GM21381 (cell line): ENCODE measurements around the gene RAX.
"Not testable (repeated sequence)": the region's sequence is repeated elsewhere in the genome, so short reads cannot be mapped to it uniquely, and the experiment has no call there.

Experiments
- ATAC-seq: cut with Tn5 transposase; IDR thresholded peaks from one replicate; pipeline ENCODE4 v1.9.1; 2021; ENCODE audit warnings: mild to moderate bottlenecking, moderate library complexity; ENCODE audit not compliant: unreplicated experiment

RAX gene

GRCh38 chr18:59273759-59274532, 692 bp upstream of the RAX start:
- no peak for ATAC-seq

- no peak for ATAC-seq
These were observed 899 bp downstream of the RAX start for GRCh38 chr18:59272221-59272888.

DNA sequence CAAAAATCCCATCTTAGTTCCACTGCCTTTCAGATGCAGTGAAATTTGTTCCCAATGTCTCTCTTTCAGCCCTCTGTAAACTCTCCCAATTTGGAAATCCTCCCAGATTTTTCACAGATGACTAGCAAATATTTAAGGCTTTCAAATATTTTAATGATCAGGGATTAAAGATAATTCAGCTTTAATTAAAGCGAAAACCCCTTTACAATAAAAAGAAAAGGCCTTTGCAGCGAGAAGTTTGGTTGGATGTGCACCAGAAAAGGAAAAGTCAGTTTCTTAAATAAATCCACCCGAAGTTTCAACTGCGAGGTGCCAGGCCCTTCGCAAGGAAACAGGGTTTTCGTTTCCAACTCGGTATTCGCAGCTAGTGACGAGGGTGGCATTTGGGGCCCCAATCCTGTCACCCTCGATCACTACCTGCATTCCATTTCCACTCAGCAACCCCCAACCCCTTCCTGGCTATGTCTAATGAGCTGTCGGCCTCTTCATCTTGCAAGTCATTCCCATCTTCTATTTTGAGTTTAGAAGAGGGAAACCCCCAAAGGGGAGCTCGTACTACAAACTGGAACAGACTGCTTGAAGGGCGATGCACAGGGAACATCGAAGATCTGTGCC, 1.5 kb downstream of the RAX start:
- no peak for ATAC-seq

- no peak for ATAC-seq
These were observed 2.5 kb downstream of the RAX start for GRCh38 chr18:59270689-59271257.

DNA sequence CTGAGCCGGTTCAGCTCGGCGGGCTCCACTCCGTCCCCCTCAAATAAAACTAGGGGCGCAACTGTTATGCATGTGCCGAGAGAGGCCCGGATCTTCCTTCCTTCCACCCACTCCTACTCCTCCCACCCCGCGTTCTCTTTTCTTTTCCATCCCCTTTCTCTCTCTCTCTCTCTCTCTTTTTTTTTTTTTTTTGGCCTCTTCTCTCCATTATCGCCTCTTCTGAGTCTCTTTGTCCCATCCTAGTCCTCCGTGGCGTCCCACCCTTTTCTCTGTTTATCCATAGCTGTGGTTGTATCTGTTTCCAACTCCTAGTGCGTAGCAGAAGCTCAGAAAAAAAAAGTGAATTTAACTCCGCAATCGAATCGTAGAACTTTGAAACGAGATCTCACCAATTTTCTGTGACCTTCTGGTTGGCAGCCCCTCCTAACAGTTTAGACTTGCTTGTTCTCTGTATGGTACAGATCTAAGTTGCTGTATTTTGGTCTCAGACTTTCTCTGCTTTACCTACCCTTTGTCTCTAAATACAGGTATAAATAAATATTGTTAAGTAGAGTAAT, 3.6 kb downstream of the RAX start:
- no peak for ATAC-seq

GRCh38 chr18:59268721-59269562, 4.3 kb downstream of the RAX start:
- ATAC-seq = peak; percentile 45

GRCh38 chr18:59268127-59268720, 5.0 kb downstream of the RAX start:
- no peak for ATAC-seq

DNA sequence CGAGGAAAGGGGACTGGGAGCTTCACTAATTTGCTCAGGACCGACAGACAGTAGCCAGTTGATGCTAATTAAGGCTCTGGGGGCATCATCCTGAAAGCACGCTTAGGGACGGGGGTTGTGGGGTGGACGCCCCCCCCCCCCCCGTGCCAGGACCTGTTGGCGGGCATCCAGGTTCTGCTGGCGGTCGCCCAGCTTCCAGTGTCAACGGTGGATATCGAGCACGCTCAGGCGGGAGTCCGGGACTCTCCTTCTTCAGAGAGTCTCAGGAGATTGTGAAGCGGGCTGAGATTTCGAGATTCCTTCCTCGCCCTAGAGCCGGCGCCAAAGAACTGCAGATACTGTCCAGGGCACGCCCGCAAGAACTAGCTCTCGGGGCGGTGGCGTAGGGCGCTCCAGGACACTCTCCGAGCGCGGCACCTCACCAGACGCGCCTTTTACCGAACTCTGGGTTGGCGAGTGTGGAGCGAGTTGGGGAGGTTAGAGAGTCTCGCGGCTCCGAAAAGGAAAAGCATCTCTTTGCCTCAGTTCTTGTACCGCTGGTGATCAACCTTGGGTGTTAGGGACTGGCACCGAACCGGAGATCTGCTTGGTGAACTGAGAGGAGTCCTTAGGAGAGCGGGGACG, 5.6 kb downstream of the RAX start:
- no peak for ATAC-seq

DNA sequence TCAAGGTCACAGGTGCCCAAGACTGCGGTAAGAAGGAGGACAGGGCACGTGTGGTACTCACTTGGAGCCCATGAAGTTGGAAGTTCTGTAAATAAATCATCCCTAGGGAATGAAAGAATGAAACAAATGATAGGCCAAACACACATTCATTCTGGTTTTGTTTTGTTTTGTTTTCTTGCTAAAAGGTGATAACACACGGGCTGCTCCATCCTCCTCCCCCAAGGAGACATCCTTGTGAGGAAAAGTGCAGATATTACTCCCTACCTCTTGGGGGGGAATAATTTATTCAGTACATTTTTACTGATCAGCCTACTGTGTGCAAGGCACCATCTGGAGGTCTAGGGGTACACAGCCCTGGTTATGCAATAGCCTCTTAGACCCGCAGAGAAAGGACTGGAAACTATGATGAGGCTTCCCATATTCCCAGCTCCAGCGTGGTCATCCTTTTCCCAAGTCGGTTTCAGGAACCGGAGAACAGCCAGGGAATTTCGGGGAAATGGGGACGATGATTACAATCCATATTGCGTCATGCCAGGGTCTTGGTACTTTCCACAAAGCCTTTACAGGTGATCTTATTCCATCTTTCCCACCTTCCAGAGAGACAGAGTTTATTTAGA, 6.3 kb downstream of the RAX start:
- no peak for ATAC-seq

GRCh38 chr18:59266459-59266858, 6.8 kb downstream of the RAX start:
- no peak for ATAC-seq

DNA sequence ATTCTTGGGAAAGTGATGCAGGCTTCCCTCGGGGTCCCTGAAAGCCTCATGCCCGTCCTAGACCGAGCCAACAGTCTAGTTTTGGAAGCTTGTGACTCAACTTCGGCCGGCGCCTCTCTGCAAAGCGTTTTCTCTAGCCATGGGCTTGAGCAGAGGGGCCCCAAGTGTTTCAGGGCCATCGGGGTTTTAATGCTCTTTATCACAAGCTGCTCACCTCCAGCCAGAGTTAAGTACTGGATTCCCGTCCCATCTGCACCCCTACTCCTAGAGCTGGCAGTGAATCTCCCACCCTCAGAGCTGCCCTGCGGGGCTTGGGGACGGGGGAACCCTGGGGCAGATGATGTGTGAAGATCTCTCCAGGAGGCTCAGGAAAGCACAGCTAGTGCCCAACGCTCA, 7.3 kb downstream of the RAX start:
- ATAC-seq = no peak

- peak; percentile 59 for ATAC-seq
These were observed 7.8 kb downstream of the RAX start for GRCh38 chr18:59265246-59265973.

DNA sequence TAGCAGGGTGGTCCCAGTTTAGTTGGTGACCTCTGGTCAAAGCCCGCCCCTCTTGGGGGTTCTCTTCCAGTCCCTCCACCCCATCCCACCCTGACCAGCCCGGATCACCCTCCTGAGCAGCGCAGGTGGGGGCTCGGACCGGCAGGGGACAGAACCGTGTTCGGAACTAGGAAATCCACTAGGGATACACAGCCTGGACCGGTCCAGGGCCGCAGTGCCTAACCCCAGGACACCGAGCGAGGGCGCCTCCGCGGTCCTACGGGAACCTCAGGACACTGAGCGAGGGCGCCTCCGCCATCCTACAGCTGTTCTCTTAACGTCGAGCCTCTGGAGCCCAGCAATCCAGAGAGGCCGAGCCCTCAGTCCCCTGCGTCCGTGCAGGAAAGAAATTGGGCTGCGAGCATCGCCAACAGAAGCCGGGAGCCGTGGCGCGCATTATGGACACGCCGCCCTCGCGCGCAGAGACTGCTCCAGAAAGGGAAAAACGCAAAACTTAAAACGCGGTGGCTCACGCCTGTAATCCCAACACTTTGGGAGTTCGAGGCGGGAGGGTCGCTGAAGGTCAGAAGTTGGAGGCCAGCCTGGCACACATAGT, 8.5 kb downstream of the RAX start:
- no peak for ATAC-seq

GRCh38 chr18:59264121-59264571, 9.1 kb downstream of the RAX start:
- no peak for ATAC-seq

- ATAC-seq = no peak
These were observed 9.6 kb downstream of the RAX start for GRCh38 chr18:59263661-59264060.

DNA sequence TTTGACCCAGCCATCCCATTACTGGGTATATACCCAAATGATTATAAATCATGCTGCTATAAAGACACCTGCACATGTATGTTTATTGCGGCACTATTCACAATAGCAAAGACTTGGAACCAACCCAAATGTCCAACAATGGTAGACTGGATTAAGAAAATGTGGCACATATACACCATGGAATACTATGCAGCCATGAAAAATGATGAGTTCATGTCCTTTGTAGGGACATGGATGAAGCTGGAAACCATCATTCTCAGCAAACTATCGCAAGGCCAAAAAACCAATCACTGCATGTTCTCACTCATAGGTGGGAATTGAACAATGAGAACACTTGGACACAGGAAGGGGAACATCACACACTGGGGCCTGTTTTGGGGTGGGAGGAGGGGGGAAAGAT, 11.0 kb downstream of the RAX start:
- ATAC-seq = not testable (repeated sequence)

- not testable (repeated sequence) for ATAC-seq
These were observed 11.4 kb downstream of the RAX start for GRCh38 chr18:59261842-59262241.

DNA sequence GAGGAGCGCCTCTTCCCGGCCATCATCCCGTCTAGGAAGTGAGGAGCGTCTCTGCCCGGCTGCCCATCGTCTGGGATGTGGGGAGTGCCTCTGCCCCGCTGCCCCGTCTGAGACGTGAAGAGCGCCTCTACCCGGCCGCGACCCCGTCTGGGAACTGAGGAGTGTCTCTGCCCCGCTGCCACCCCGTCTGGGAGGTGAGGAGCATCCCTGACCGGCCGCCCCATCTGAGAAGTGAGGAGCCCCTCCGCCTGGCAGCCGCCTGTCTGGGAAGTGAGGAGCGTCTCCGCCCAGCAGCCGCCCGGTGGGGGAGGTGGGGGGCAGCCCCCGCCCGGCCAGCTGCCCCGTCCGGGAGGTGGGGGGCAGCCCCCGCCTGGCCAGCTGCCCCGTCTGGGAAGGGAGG, 17.8 kb downstream of the RAX start:
- ATAC-seq = not testable (repeated sequence)
